NOMO-1 treated with DMSO at 0.1 percent for 48 hours (cell line): ENCODE measurements around the gene TMX1.

Experiments used
- DNase-seq: peaks from one replicate; lab custom pipeline; 2025; ENCODE audit not compliant: unreplicated experiment; lab: John Stamatoyannopoulos, UW

TMX1 gene

GRCh38 chr14:51293149-51293911 is 53.3 kb downstream of the TMX1 start:
- no peak for DNase-seq

GRCh38 chr14:51293912-51294389 is 53.9 kb downstream of the TMX1 start:
- DNase-seq, result no peak

GRCh38 chr14:51294951-51295525 is 55.0 kb downstream of the TMX1 start:
- DNase-seq, result no peak

- DNase-seq, result no peak
These were observed 55.7 kb downstream of the TMX1 start for GRCh38 chr14:51295646-51296263.

- DNase-seq, result no peak
These were observed 57.0 kb downstream of the TMX1 start for GRCh38 chr14:51297066-51297465.

- DNase-seq, result no peak
These were observed 58.8 kb downstream of the TMX1 start for GRCh38 chr14:51298895-51299294.

GRCh38 chr14:51302295-51303030 is 62.4 kb downstream of the TMX1 start:
- no peak for DNase-seq

- DNase-seq, result no peak
These were observed 64.4 kb downstream of the TMX1 start for GRCh38 chr14:51304438-51304837.

- DNase-seq, result no peak
These were observed 64.9 kb downstream of the TMX1 start for GRCh38 chr14:51304941-51305340.

- DNase-seq, result no peak
These were observed 65.7 kb downstream of the TMX1 start for GRCh38 chr14:51305751-51306150.
